Fibroblast of lung (primary cell): ENCODE results near the gene CLIC1. TPM values are rescaled to one million over a fixed set of nuclear protein-coding genes. Genes with fewer than 3 reads are reported as not detected.
A peak's percentile ranks its signal among the peaks of the same experiment; 100 is the strongest.

ENCODE experiments used
- DNase-seq, 2 donors: peaks; one replicate each; pipeline versions ENCODE4 v3.0.0 to v3.0.0-alpha.2; 2010; ENCODE audit warnings: low read depth in 2 of 2
- H2AFZ ChIP-seq: 2 replicates; pipeline ENCODE4 v1.5.1; 2012; ENCODE audit warnings: low read length, control low read depth, inconsistent platforms
- H3K27ac ChIP-seq: 2 replicates; pipeline ENCODE4 v1.5.1; 2011; ENCODE audit warnings: low read length, control low read depth; ENCODE audit not compliant: insufficient read depth
- H3K27me3 ChIP-seq: 2 replicates; pipeline ENCODE4 v1.5.1; 2011; ENCODE audit warnings: mild to moderate bottlenecking, low read length; ENCODE audit not compliant: control insufficient read depth, insufficient read depth
- H3K36me3 ChIP-seq: 2 replicates; pipeline ENCODE4 v1.5.1; 2011; ENCODE audit warnings: low read length; ENCODE audit not compliant: control insufficient read depth, insufficient read depth
- H3K4me1 ChIP-seq: 2 replicates; pipeline ENCODE4 v1.5.1; 2011; ENCODE audit warnings: low read length; ENCODE audit not compliant: control insufficient read depth, insufficient read depth; ENCODE audit errors: extremely low read depth
- H3K4me2 ChIP-seq: 2 replicates; pipeline ENCODE4 v1.5.1; 2011; ENCODE audit warnings: low read length, control low read depth; ENCODE audit not compliant: insufficient read depth; ENCODE audit errors: extremely low read depth
- H3K4me3 ChIP-seq, 4 experiments: fragments of 200-600 bp in 1 of 4; sonication (generic) in 1 of 4; replicated peaks in 1 of 4; 2 replicates each; pipeline ENCODE4 v1.5.1; 2011 to 2016; ENCODE audit warnings: low read length in 4 of 4, low read depth in 3 of 4, mild to moderate bottlenecking in 3 of 4, control low read depth in 2 of 4, inconsistent platforms in 1 of 4, mixed read lengths in 1 of 4; ENCODE audit not compliant: insufficient read depth in 1 of 4; ENCODE audit errors: control extremely low read depth in 1 of 4
- H3K79me2 ChIP-seq: 2 replicates; pipeline ENCODE4 v1.5.1; 2012; ENCODE audit warnings: mild to moderate bottlenecking, low read length, inconsistent platforms; ENCODE audit not compliant: control insufficient read depth, insufficient read depth
- H3K9ac ChIP-seq: 2 replicates; pipeline ENCODE4 v1.5.1; 2011; ENCODE audit warnings: mild to moderate bottlenecking, low read length, control low read depth; ENCODE audit not compliant: insufficient read depth
- H3K9me3 ChIP-seq: 2 replicates; pipeline ENCODE4 v1.5.1; 2012; ENCODE audit warnings: low read depth, low read length; ENCODE audit not compliant: control insufficient read depth, insufficient read depth
- H4K20me1 ChIP-seq: 2 replicates; pipeline ENCODE4 v1.5.1; 2011; ENCODE audit warnings: low read length; ENCODE audit not compliant: control insufficient read depth, insufficient read depth; ENCODE audit errors: extremely low read depth
- CTCF ChIP-seq, 2 donors: IDR thresholded peaks in 1 of 2; conservative IDR thresholded peaks in 1 of 2; 1 replicate in 1 of 2; 2 replicates in 1 of 2; pipeline ENCODE4 v1.5.1; 2011 to 2012; ENCODE audit warnings: low read length in 2 of 2, control low read depth in 1 of 2, inconsistent platforms in 1 of 2, low read depth in 1 of 2, mild to moderate bottlenecking in 1 of 2
- EZH2 ChIP-seq: IDR thresholded peaks from 2 replicates; pipeline ENCODE4 v1.5.1; 2012; ENCODE audit warnings: low read length, control low read depth, mild to moderate bottlenecking; ENCODE audit errors: missing control alignments
- polyA plus RNA-seq, 2 donors: library from polyadenylated mRNA; depleted of rRNA in 1 of 2; stranded (reverse) in 1 of 2; unstranded in 1 of 2; fragments of >200 nt; gene quantifications; 2 replicates each; pipeline ENCODE4 v1.2.1, GENCODE V29; 2011 to 2012; ENCODE audit warnings: missing spikeins in 1 of 2
- total RNA-seq: library from RNA; depleted of rRNA; stranded (reverse); fragments of >200 nt; gene quantifications from 2 replicates; pipeline ENCODE4 v1.2.1, GENCODE V29; 2014

CLIC1 gene
- total and polyA plus RNA-seq, 2 donors (not counting 1 experiment from before 2014, with no cell fraction given) = 615 to 639 TPM

- no peak for TF ChIP-seq EZH2
- no peak for TF ChIP-seq CTCF (conservative IDR thresholded peaks at IDR 0.05 in 1 of 2, IDR thresholded peaks at IDR 0.05 in 1 of 2; ENCODE audit: low read depth in 1 of 2, low read length in 2 of 2)
- peaks cover 22% of the 10 kb centered on the region for H3K79me2 ChIP-seq
- DNase-seq = peak; percentile 7 to 51
- no peaks in the 10 kb centered on the region for H4K20me1 ChIP-seq
- H3K9me3 ChIP-seq = no peaks in the 10 kb centered on the region
- peak overlapping the region; percentile 98 for H3K27ac ChIP-seq
- peak overlapping the region; percentile 98 for H3K4me2 ChIP-seq
- H3K27me3 ChIP-seq = no peaks in the 10 kb centered on the region
- peaks cover 8% of the 10 kb centered on the region for H3K4me1 ChIP-seq
- H3K4me3 ChIP-seq = peak overlapping the region; percentile 76 to 93 (median 82)
- peak overlapping the region; percentile 96 for H3K9ac ChIP-seq
- no peak overlapping the region for H2AFZ ChIP-seq
- H3K36me3 ChIP-seq = no peaks in the 10 kb centered on the region
Observed at GRCh38 chr6:31701666-31702404, 34.5 kb downstream of the CLIC1 start.

DNA sequence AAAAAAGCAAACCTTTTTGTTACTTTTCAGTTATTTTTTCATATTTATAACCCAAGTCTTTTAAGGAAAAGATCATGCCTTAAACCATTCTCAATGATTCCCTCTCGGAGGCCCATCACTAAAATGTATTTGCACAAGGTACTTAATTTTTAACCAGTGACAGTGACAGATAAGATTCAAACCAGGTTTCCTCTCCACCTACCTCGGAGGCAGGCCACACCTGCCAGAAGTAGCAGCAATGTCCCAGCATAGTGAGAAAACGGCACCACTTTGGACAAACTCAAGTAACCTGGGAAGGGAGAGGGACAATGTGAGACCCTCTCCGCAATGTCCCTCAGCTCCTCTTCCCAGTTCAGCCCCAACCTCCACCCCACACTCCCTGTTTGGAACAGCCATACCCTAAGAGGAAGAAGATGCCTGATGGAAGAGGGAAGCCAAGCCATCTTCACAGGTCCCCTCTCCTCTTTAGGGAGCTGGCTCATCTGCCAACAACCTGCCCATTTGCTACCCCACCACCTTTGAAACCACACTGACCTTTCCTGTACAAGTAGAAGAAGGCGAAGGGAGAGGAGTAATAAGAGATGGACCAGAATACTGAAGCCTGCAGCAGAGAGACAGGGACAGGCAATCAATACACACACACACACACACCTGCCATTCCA is 35.5 kb downstream of the CLIC1 start:
- TF ChIP-seq CTCF (conservative IDR thresholded peaks at IDR 0.05 in 1 of 2, IDR thresholded peaks at IDR 0.05 in 1 of 2; ENCODE audit: low read depth in 1 of 2, low read length in 2 of 2) (no peak), EZH2 (no peak)
- H3K27ac ChIP-seq = no peak overlapping the region
- no peaks in the 10 kb centered on the region for H3K36me3 ChIP-seq
- H2AFZ ChIP-seq = no peak overlapping the region
- H3K4me3 ChIP-seq = peak overlapping the region in 1 of 4 experiments; percentile 10
- no peaks in the 10 kb centered on the region for H3K27me3 ChIP-seq
- peaks cover 8% of the 10 kb centered on the region for H3K4me1 ChIP-seq
- no peak for DNase-seq
- no peaks in the 10 kb centered on the region for H4K20me1 ChIP-seq
- H3K9me3 ChIP-seq = no peaks in the 10 kb centered on the region
- no peak overlapping the region for H3K9ac ChIP-seq
- peaks cover 22% of the 10 kb centered on the region for H3K79me2 ChIP-seq
- H3K4me2 ChIP-seq = no peak overlapping the region

DNA sequence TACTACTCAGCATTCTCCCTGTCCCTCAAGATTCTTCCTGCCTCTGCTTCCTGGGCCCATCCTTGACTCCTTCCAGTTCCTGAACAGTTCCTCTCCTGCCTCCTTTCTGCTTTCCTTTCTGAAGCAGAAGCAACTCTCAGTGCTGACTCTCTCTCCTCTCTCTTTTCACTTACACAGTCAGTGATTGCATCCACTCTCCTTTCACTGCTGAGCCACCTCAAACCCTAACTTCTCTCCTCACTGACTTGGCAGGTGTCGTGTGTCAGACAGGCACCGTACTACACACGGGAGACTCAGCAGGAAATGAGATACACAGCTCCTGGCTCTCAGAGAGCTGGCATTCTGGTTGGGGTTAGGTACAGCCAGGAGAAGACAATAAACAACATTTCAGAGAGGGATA is 38.8 kb downstream of the CLIC1 start:
- no peak for DNase-seq
- Histone ChIP-seq H3K27ac (no peak overlapping the region), H3K4me2 (no peak overlapping the region), H3K4me3 (no peak overlapping the region), H3K9ac (no peak overlapping the region), H3K79me2 (peaks cover 19% of the 10 kb centered on the region), H4K20me1 (no peaks in the 10 kb centered on the region), H2AFZ (no peak overlapping the region), H3K36me3 (peaks cover 10% of the 10 kb centered on the region), H3K9me3 (no peaks in the 10 kb centered on the region), H3K27me3 (no peaks in the 10 kb centered on the region), H3K4me1 (peaks cover 8% of the 10 kb centered on the region)
- no peak for TF ChIP-seq CTCF (conservative IDR thresholded peaks at IDR 0.05 in 1 of 2, IDR thresholded peaks at IDR 0.05 in 1 of 2; ENCODE audit: low read depth in 1 of 2, low read length in 2 of 2)
- no peak for TF ChIP-seq EZH2
